Heart left ventricle (tissue), 16 donors: ENCODE results near the gene SNORC. TPM values are rescaled to one million over a fixed set of nuclear protein-coding genes. Genes with fewer than 3 reads are reported as not detected.
A peak's percentile ranks its signal among the peaks of the same experiment; 100 is the strongest.

Experiments
- ATAC-seq, 4 donors: fragments of 200-7000 bp; cut with Tn5 transposase; one replicate each; pipeline ENCODE4 v1.9.1; 2020 to 2022; ENCODE audit warnings: moderate library complexity in 4 of 4, mild to moderate bottlenecking in 3 of 4, moderate number of reproducible peaks in 1 of 4
- DNase-seq, 5 donors: peaks; one replicate each; pipeline ENCODE4 v3.0.0-alpha.2; 2020
- H3K27ac ChIP-seq, 12 donors: fragments of 200-600 bp; sonication (generic) in 4 of 12; one replicate each; pipeline versions ENCODE4 v1.5.0 to v1.8.0; 2016 to 2022; ENCODE audit warnings: mild to moderate bottlenecking in 2 of 12
- H3K27me3 ChIP-seq, 9 donors: fragments of 200-600 bp; sonication (generic) in 2 of 9; one replicate each; pipeline versions ENCODE4 v1.5.1 to v1.8.0; 2016 to 2022; ENCODE audit warnings: mild to moderate bottlenecking in 3 of 9
- H3K36me3 ChIP-seq, 9 donors: fragments of 200-600 bp; sonication (generic) in 2 of 9; one replicate each; pipeline versions ENCODE4 v1.5.0 to v1.8.0; 2018 to 2022; ENCODE audit warnings: mild to moderate bottlenecking in 2 of 9
- H3K4me1 ChIP-seq, 12 donors: fragments of 200-600 bp; sonication (generic) in 4 of 12; one replicate each; pipeline versions ENCODE4 v1.5.0 to v1.8.0; 2016 to 2022; ENCODE audit warnings: mild to moderate bottlenecking in 3 of 12
- H3K4me3 ChIP-seq, 12 donors: fragments of 200-600 bp; sonication (generic) in 4 of 12; one replicate each; pipeline versions ENCODE4 v1.5.0 to v1.8.0; 2017 to 2022; ENCODE audit warnings: mild to moderate bottlenecking in 9 of 12, moderate library complexity in 4 of 12
- H3K9me3 ChIP-seq, 12 donors: fragments of 200-600 bp; sonication (generic) in 4 of 12; one replicate each; pipeline versions ENCODE4 v1.5.0 to v1.8.0; 2016 to 2022; ENCODE audit warnings: mild to moderate bottlenecking in 1 of 12
- CTCF ChIP-seq, 12 donors: fragments of 200-600 bp; sonication (generic) in 4 of 12; IDR thresholded peaks; one replicate each; pipeline versions ENCODE4 v1.5.0 to v1.8.0; 2018 to 2022; ENCODE audit warnings: antibody characterized with exemption in 12 of 12, mild to moderate bottlenecking in 5 of 12
- POLR2A ChIP-seq, 2 donors: fragments of 450-650 bp; IDR thresholded peaks; one replicate each; pipeline ENCODE4 v1.6.1; 2017; ENCODE audit warnings: antibody characterized with exemption in 2 of 2, mild to moderate bottlenecking in 2 of 2, moderate library complexity in 2 of 2
- WGBS, 4 donors: extraction: QIAGEN DNeasy Blood & Tissue Kit in 2 of 4; methylation state at CpG; one replicate each; pipeline versions ENCODE4 v1.1.5 to v1.1.7; 2013 to 2018; 5-methylcytosine and 5-hydroxymethylcytosine counted together
- intact Hi-C, 10 donors: fragments of 100-400 bp; cut with DNase I; formaldehyde crosslinking; loops; one replicate each; pipeline versions ENCODE4 v1.11.1 to v1.14.2; 2022
- polyA plus RNA-seq, 2 donors: library from polyadenylated mRNA; stranded (reverse); fragments of 200-250 nt; gene quantifications; one replicate each; pipeline ENCODE4 v1.2.3, GENCODE V29; 2013
- total RNA-seq, 9 donors: library from RNA; depleted of rRNA in 2 of 9; stranded (reverse); fragments of >200 nt in 2 of 9; fragmentation: NEBNext Ultra II Directional in 3 of 9; extraction: Animal tissue kit (Norgen Biotek cat#: 25700) in 3 of 9; gene quantifications; one replicate each; pipeline versions ENCODE4 v1.1.0 to v1.2.4, GENCODE V29; 2016 to 2023
- donor health status: ischemic (EF 13 %, LVEDD 7.1; RV severe dilation, severe dysfunction).
- donor health status: healthy with polysubstance abuse.
- donor health status: DM: no; HTN: yes; CAD: no.
- donor health status: DM: no; HTN: no; CAD: no.
- donor health status: ischemic (EF 25% LVEDD 6.9; RV normal size, moderate dysfunction).
- donor health status: ischemic (EF 25% LVEDD 5.7; RV mildly dilated, moderate dysfunction).
- donor health status: healthy.
- donor health status: DM: yes; HTN: yes; CAD: no.
- donor health status: ischemic (EF 35%, LVEDD 5.7; RV mildly dilated, moderate dysfunction).
- donor health status: nonischemic (EF 11% LVEDD 7.7; RV severe dilation, severe dysfunction).
- donor health status: DM: yes; HTN: yes; CAD: no.
- donor health status: PGD.
- donor health status: ischemic (EF 29% LVEDD 5.4; RV normal size, mild dysfunction).
- donor health status: nonischemic (EF 23%, LVEDD 6.1; RV moderate dilation, normal function).

SNORC gene
- total and polyA plus RNA-seq, 11 donors = 0.38 to 2.9 (median 0.74) TPM

GRCh38 chr2:232892221-232892620 is 22.2 kb downstream of the SNORC start:
- no peak overlapping the region for H3K4me3 ChIP-seq
- intact Hi-C loops = no loop called here
- TF ChIP-seq POLR2A (IDR thresholded peaks at IDR 0.05) = no peak
- TF ChIP-seq CTCF (IDR thresholded peaks at IDR 0.05) = no peak
- no peak overlapping the region for H3K27ac ChIP-seq
- peaks cover 0 to 6% (median 0%) of the 10 kb centered on the region in 12 donors for H3K4me1 ChIP-seq
- WGBS, 4 donors = 80 to 92% (median 89%) methylated on average over 13 of the region's 13 CpGs
- no peak for ATAC-seq
- no peaks in the 10 kb centered on the region for H3K9me3 ChIP-seq
- DNase-seq = peak in 1 of 5 donors; percentile 14
- no peaks in the 10 kb centered on the region for H3K36me3 ChIP-seq
- peaks cover 0 to 21% (median 0%) of the 10 kb centered on the region in 9 donors for H3K27me3 ChIP-seq

- TF ChIP-seq CTCF (IDR thresholded peaks at IDR 0.05) (no peak), POLR2A (IDR thresholded peaks at IDR 0.05) (no peak)
- 90 to 97% (median 91%) methylated on average over 20 of the region's 20 CpGs for whole genome bisulfite sequencing, 4 donors
Measured at GRCh38 chr2:232892843-232893242, 22.8 kb downstream of the SNORC start.

GRCh38 chr2:232893834-232894233 is 23.8 kb downstream of the SNORC start:
- 89 to 96% (median 92%) methylated on average over 8 of the region's 8 CpGs for WGBS, 4 donors
- intact Hi-C loops = no loop called here
- ATAC-seq = no peak
- no peak overlapping the region for H3K4me3 ChIP-seq
- H3K9me3 ChIP-seq = no peaks in the 10 kb centered on the region
- H3K36me3 ChIP-seq = no peaks in the 10 kb centered on the region
- peaks cover 0 to 16% (median 0%) of the 10 kb centered on the region in 9 donors for H3K27me3 ChIP-seq
- no peak for DNase-seq
- peaks cover 0 to 6% (median 0%) of the 10 kb centered on the region in 12 donors for H3K4me1 ChIP-seq
- no peak overlapping the region for H3K27ac ChIP-seq
- TF ChIP-seq CTCF (IDR thresholded peaks at IDR 0.05) = no peak

More at GRCh38 chr2:232892843-232893242, 22.8 kb downstream of the SNORC start:
- ATAC-seq (no peak), DNase-seq (no peak)
- peaks cover 0 to 16% (median 0%) of the 10 kb centered on the region in 9 donors for H3K27me3 ChIP-seq
- no peak overlapping the region for H3K27ac ChIP-seq
- intact Hi-C loops = no loop called here
- peaks cover 0 to 6% (median 0%) of the 10 kb centered on the region in 12 donors for H3K4me1 ChIP-seq
- no peaks in the 10 kb centered on the region for H3K9me3 ChIP-seq
- no peak overlapping the region for H3K4me3 ChIP-seq
- no peaks in the 10 kb centered on the region for H3K36me3 ChIP-seq

- DNase-seq = no peak
- Histone ChIP-seq H3K36me3 (no peaks in the 10 kb centered on the region), H3K4me3 (no peak overlapping the region), H3K27me3 (peaks cover 0 to 16% (median 0%) of the 10 kb centered on the region in 9 donors), H3K27ac (no peak overlapping the region), H3K9me3 (no peaks in the 10 kb centered on the region), H3K4me1 (peaks cover 0 to 6% (median 0%) of the 10 kb centered on the region in 12 donors)
- intact Hi-C loops = no loop called here
- WGBS, 4 donors = 89 to 93% (median 91%) methylated on average over 9 of the region's 9 CpGs
- no peak for ATAC-seq
- no peak for TF ChIP-seq CTCF (IDR thresholded peaks at IDR 0.05)
- no peak for TF ChIP-seq POLR2A (IDR thresholded peaks at IDR 0.05)
Measured at GRCh38 chr2:232894251-232894650, 24.2 kb downstream of the SNORC start.
